ENCODE measurements around the gene IGFLR1.
A peak's percentile ranks its signal among the peaks of the same experiment; 100 is the strongest.
"Not testable (repeated sequence)": the region's sequence is repeated elsewhere in the genome, so short reads cannot be mapped to it uniquely, and the experiment has no call there.

IGFLR1 gene

DNA sequence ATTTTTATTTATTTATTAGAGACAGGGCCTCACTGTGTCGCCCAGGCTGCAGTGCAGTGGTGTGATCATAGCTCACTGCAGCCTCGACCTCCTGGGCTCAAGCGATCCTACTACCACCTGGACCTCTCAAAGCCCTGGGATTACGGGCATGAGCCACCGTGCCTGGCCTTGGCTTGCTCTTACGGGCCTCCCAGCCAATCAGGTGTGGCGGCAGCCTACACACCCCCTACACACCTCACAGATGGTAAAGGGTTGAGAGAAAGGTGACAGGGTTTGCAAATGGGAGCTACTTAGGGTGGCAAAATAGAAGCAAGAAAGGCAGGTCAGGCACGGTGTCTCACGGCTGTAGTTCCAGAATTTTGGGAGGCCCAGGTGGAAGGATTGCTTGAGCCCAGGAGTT is 38.9 kb downstream of the IGFLR1 start:
- DNase-seq = no peak

- peak; percentile 76 to 84 (median 84) for DNase-seq
Observed at GRCh38 chr19:35702223-35703012, 39.8 kb downstream of the IGFLR1 start.

DNA sequence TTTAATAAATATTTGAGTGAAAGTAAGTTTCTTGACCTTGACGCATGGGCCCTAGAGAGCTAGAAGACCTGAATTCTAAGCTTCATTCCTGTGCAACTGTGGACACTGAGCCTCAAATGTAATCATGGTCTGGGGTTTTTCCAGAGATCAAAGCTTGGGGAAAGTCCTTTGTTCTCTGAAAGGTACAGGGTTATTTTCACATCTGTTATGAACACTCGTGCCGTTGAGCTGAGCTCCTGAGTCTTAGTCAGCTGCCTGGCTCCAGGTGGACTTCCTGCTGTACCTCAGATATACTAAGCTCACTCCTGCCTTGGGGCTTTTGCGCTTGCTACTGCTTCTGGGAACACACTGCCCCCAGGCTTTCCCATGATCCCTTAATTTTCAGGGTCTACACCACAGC is 45.4 kb downstream of the IGFLR1 start:
- no peak for DNase-seq

DNA sequence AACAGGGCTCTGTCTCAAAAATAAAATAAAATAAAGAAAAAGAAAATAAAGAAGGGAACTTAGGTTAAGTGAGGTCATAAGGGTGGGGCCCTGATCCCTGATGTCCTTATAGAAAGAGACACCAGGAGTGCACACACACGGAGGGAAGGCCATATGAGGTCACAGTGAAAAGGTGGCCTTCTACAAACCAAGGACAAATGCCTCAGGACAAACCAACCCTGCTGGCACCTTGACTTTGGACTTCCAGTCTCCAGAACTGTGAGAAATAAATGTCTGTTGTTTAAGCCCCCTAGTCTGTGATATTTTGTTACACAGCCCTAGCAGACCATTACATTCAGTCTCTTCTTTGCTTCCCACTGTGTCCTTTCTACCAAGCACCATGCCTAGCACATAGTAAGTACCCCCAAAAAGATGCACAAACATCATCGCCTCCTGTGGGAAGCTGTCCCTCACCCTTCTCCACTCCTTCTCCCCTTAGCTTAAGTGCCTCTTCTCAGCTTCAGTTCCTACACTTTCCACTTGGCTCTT is 46.3 kb downstream of the IGFLR1 start:
- DNase-seq = no peak

- DNase-seq = peak; percentile 79 to 89 (median 84)
Observed at GRCh38 chr19:35693835-35694599, 48.2 kb downstream of the IGFLR1 start.

- no peak for DNase-seq
Observed at GRCh38 chr19:35693422-35693821, 48.8 kb downstream of the IGFLR1 start.

- DNase-seq = no peak
Observed at GRCh38 chr19:35692010-35692409, 50.2 kb downstream of the IGFLR1 start.

DNA sequence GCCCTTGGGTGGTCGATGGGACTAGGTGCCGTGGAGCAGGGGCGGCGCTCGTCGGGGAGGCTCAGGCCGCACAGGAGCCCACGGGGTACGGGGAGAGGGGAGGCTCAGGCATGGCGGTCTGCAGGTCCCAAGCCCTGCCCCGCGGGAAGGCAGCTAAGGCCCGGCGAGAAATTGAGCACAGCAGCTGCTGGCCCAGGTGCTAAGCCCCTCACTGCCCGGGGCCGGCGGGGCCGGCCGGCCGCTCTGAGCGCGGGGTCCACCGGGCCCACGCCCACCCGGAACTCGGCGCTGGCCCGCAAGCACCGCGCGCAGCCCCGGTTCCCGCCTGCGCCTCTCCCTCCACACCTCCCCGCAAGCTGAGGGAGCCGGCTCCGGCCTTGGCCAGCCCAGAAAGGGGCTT is 51.1 kb downstream of the IGFLR1 start:
- not testable (repeated sequence) for DNase-seq

GRCh38 chr19:35689836-35690235 is 52.4 kb downstream of the IGFLR1 start:
- DNase-seq = no peak
